NCI-H128 (cell line): ENCODE results near the gene SLIT1.
"Not testable (repeated sequence)": the region's sequence is repeated elsewhere in the genome, so short reads cannot be mapped to it uniquely, and the experiment has no call there.

Experiments used
- DNase-seq: peaks from one replicate; lab custom pipeline; 2025; ENCODE audit not compliant: unreplicated experiment; lab: John Stamatoyannopoulos, UW

The SLIT1 gene

DNA sequence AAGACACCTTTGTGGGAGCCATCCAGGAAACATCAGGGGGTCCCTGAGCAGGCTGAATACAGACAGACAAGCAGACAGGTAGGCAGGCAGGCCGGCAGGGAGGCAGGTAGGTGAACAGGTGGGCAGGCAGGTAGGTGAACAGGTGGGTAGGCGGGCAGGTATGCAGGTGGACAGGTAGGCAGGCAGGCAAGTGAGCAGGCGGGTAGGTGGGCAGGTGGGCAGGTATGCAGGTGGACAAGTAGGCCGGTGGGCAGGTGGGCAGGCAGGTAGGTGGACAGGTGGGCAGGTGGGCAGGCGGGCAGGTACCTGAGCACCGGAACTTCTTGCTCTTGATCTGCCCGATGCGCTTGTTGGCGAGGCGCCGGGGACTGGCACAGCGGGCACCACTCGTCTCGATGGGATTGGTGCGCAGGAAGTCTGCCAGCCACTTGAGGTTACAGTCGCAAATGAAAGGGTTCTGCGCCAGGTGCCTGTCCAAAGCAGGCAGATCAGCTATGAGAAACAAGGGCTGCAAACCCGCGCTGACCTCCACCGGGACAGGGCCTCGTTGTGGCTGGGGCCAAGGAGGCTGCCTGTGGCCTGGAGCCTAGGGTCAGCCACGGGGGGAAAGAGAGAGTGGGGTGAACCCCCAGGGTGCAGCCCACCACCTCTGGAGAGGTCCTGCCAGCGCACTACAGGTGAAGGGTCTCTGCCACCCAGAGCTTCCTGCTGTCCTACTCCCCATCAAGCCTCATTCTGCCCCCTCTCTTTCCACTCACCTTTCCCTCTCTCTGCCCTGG, 136.9 kb downstream of the SLIT1 start:
- DNase-seq = peak; percentile 6

DNA sequence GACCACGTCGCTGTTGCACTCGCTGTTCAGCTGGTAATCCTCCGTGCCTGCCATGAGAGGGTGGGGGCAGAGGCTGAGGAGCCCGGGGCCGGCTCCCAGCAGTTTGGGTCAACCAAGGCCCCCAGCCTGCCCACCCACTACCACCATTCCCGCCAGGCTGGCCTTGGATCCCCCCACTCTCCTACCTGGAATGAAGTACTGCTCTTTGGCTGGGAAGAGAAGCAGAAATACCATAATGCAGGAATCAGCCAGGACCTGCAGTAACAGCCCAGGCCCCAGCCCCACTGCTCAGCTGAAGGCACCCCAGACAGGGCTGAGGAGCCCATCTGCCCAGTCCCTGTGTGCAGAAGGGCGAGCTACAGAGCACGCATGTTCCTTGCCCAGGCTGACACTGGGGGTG, 138.0 kb downstream of the SLIT1 start:
- DNase-seq = no peak

DNA sequence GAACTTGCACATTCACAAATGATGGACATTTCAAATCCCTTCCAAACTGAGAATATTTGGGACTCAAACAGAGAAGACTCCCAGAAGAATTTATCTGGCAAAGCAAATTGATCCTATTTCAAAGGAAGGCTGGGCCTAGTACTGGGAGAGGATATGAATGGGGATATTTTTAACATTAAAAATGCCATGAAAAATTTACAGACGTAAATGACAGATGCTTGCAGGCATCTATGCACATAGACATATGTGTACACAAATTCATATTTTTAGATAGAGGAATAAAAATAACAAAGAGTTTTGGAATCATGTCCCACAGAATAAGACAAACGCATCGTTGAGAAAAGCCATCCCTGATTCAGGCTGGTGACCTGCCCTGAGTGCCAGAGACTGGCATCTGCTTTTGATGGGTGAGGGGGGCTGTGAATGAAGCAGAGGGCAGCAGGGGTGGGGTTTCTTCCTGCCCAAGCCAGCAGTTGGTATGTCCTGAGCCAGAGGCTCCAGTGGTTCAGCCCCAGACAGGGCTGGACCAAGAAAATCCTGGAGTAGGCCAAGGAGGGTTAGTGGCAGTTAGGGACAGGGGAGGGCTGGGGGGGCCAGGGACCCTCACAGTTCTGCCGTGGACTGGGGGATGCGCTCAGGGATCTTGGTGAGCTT, 138.5 kb downstream of the SLIT1 start:
- DNase-seq = no peak

DNA sequence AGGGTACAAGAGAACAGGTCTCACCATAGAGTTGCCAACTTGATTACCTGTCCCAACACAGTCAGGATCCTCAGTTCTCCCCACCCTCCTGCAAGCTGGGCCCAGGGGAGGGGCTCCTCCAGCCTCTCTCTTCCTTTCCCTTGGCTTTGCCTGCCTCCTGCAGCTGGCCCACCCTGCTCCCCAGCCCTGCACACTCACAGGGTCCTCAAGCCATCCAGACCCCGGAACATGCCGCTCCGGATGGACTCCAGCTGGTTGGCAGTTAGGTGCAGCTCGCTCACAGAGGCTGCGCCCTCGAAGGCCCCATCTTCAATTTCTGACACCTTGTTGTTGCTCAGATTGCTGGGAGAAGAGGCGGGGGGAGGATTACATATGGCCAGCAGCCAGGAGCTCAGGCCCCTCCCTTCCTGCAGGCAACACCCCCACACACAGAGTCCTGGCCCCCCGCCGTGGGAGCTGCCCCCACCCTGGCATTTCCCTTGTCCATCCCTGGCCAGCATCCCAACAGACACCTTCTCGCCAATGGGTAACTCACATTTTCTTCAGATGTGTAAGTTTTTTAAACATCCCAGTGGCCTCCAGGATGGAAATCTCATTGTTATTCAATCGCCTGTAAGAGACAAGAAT, 139.2 kb downstream of the SLIT1 start:
- no peak for DNase-seq

DNA sequence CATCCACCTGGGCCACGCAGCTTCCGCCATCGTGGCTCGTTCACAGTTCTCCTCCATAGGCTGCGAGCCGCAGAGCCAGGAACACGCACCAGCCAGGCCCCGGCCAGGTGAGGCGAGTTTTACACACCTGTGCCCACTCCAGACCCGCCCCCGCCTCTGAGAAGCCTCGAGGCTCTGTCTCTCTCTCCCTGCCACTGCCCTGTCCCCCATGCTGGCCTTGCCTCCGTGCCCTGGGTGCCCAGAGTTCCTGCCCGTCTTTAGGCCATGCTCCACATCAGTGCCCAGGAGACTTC, 142.2 kb downstream of the SLIT1 start:
- DNase-seq = no peak

DNA sequence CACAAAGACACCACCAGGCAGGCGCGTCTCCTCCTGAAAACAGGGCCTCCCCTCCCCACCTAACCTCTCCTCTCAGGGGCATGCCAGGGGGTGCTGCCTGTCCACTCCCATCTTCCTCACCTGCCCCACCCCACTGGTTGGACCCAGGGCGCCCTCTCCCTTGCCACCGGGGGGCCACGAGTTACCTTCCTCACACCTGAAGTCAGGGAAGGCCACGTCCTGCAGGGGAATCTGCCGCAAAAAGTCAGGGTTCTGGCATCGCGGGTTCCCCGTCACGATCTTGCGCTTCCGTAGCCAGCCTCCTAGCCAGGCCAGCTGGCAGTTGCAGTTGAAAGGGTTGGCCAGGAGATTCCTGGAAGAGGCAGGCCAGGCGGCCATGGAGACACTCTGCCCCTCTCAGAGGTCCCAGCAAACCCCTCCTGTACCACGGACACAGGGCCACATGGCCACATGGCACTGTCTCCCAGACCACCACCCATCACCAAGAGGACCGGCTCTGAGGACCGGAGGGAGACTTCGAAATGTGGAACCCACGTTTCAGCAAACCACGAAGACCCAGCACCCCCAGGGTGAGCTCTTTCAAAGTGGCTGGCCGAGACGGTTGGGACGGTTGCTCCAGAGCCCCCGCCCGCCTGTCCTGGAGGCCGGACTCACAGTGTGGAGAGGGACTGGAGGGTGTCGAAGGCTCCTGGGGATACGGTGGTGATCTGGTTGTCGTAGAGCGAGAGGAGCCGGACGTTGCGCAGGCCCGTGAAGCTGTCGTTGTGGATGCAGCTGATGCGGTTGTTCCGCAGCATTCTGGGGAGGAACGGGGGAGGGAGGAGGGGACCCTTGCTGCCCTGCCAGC, 142.8 kb downstream of the SLIT1 start:
- no peak for DNase-seq

DNA sequence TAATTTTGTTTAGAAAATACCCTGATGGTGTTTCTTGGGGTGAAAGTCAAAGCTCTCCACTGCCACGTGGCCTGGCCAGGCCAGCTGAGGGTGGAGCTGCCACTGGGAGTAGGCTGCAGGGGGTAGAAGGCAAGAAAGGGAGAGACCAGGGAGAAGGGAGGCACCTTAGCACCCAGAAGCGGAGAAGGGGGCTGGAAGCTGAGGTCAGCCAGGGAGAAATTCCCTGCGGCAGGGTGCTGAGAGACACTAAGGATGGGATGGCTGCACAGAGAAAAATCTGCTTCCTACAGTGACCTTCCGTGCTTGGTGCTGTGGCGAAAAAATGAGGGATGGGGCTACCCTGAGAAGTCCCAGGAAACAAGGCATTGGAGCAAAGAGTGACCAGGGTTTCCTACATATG, 143.7 kb downstream of the SLIT1 start:
- DNase-seq = no peak

DNA sequence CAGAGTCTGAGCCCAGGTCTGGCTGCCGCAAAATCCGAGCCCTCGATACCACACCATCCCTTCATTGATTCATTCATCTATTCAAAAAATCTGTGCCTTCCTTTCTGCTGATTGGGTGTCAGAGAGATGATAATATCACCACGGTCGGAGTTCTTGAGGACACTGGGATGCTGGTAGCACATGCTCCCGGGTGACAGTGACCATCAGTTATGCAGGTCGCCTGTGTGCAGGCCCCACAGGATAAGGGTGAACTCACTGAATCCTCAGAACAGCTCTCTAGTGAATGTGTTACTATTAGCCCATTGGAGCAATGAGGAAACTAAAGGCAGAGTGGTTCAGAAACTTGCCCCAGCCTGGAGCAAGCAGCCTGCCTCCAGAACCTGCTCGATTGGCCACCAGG, 145.1 kb downstream of the SLIT1 start:
- DNase-seq = no peak

DNA sequence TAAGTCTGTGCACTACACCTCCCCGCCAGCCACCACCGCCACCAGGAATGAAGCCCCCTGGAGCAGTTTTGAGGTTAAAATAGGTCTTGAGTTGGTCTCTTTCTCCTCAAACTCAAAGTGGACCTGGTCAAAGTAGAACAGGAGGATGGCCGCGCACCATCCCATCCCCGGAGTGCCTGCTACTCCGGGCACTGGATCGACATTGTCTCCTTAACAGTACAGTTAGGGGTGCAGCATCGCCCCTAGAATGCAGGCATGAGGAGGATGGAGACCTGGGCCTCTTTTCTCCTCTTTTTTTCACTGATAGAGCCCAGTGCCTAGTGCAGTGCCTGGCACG, 145.5 kb downstream of the SLIT1 start:
- DNase-seq = no peak

DNA sequence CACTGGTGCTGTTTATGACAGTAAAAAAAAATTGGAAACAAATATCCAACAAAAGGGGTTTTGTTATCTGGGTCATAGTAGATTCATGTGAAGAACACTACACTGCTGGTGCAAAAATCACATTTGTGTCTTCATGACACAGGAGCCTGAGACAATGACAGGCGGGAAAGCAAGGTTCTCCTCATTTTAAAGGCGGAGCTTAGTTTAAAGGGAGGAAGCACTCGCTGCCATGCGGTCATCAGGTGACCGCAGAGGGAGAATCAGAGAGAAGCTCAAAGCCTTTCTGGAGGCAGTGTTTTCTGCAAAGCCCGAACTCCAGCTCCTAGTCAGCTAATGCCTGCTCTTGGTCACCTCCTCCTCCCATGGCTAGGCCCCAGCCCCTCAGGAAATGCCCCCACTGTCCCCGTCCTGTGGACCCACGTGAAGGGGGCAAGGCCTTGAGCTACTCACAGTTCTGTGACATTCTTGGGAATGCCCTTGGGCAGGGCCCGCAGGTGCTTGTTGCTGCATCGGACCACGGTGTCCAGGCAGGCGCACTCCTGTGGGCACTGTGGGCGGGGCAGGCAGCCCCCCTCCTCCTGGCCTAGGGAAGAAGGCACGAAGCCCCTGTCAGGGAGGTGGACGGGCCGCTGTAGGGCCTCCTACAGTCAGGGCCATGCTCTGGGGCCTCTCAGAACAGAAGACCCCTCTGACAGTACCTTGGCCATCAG, 146.1 kb downstream of the SLIT1 start:
- DNase-seq = no peak

DNA sequence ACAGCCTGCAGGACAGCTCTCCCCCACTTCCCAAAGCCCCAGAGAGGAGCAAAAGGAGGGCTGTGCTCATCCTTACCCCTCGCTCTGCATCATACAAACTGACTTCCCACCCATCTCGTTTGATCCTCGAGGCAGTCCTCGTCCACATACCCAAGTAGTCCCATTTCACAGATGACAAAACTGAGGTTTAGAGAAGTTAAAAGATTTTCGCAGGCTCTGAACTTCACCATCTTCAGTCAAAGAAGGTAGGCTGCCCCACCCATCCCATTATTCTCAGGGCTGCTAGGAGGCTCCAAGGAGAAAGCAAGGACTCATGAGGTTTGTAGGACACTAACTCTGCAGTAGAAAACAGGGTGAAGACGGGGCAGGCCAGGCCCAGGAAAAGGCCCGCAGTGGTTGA, 147.1 kb downstream of the SLIT1 start:
- no peak for DNase-seq

DNA sequence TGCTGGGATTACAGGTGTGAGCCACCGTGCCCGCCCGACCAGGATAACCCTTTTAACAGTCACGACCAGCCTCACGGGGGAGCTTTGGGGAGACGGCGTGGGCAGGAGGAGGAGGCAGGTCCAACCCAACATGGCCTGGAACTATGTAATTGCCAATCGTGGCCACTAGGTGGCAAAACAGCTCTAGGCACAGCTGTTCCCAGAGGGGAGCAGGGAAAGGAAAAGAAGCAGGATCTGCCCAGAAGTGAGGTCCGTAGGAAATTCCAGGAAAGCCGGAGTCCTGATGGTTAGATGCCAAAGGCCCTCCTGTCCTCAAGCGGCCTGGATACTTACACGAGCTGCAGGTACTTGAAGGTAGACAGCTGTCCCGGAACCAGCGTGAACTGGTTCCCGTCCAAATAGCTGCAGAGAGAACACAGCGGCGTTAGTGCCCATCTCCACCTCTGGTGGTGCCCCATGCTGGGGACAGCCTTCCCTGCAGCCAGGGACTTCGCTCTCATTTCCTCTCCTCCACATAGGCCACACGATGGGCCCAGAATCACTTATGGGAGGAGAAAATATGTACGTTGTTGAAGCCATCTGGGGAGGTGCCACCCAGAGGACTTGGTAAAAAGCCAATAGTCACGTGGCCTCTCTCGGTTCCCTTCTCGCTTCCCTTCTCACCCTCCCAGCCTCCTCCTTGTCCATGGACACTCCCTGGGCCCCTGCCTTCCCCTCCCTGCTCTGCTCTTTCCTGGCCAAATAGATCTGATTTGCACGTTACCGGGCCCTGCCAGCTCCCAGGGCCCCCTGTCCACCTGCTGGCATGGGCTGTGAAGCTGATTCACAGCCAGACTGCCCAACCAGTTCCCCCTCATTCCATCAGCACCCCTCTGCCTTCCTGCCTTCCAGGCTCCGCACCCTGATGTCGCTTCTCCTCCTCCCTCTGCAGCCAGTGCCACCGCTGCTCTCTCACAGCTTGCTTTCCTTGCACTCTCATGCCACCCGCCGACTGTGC, 148.1 kb downstream of the SLIT1 start:
- DNase-seq = peak; percentile 14

DNA sequence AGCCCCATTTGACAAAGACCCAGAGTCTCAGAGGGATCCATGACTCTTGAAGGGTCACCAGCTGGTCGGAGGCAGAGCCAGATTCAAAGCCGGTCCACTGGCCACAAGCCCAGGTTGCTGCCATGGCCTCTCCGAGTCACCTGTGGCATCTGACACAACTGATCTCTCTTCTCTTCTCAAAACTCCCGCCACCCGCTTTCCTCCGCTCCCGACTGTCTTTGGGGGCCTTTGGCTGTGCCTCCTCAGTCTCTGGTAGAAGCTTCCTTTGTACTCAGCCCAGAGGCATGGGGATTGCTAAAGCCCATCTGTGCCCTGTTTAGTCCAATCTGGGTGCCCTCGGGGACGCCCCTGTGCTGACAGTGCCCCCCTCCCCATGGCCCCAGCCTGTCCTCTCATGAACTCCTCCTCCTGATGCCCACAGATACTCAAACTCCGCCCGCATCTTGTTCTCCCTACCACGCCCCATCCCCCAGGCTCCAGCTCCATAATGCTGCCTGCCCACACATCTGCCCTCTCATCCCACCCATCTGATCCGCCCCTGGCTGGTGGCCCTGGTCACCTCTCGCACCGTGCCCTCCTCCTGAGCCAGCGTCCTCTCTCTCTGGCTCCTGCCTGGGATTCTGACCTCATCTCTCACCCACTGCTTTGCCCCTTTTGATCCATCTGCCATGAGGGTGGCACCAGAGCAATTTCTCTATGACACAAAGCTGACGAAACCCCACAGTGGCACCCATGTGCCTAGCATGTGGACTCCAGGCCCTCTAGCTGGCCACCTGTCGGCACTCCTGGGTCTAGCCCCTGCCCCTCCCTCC, 150.6 kb downstream of the SLIT1 start:
- no peak for DNase-seq

DNA sequence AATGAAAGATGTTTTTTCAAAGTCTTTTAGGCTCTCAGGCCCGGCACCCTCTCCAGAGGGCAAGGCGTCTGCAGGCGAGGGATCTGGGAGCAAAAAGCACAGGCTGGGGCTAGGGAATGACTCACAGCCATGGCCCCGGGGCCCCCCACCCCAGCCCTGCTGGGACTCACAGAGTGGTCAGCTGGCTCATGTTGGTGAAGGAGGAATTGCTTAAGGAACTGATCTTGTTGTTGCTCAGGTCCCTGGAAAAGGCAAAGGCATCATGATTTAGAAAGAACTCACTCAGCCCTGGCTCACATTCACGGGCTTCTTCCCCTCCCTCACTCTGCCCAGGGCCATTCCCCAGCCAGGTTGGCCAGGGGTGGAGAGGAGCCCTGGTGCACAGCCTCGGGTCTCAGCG, 151.5 kb downstream of the SLIT1 start:
- DNase-seq = no peak

DNA sequence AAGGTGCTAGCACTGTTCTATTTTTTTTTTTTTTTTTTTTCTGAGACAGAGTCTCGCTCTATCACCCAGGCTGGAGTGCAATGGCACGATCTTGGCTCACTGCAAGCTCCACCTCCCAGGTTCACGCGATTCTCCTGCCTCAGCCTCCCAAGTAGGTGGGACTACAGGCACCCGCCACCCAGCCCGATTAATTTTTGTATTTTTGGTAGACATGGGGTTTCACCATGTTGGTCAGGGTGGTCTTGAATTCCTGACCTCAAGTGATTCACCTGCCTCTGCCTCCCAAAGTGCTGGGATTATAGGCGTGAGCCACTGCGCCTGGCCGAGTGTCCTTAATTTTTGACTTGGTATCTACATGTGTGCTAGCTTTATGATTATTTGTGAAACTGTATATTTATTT, 151.9 kb downstream of the SLIT1 start:
- not testable (repeated sequence) for DNase-seq

DNA sequence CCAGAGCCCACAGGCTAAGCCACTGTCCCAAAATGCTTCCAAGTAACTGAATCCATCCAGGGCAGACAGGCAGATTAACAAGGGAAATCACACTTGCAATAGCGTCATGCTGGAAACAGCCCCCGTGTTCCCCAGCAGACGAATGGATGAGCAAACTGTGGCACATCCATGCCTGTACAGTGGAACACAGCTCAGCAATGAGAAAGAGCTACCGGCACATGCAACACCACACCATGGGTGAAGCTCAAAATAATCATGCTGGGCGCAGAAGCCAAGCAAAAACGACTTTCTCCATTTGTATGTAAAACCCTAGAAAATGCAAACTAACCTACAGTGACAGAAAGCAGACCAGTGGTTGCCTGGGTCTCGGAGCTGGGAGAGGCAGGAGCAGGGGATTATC, 153.1 kb downstream of the SLIT1 start:
- DNase-seq = no peak

DNA sequence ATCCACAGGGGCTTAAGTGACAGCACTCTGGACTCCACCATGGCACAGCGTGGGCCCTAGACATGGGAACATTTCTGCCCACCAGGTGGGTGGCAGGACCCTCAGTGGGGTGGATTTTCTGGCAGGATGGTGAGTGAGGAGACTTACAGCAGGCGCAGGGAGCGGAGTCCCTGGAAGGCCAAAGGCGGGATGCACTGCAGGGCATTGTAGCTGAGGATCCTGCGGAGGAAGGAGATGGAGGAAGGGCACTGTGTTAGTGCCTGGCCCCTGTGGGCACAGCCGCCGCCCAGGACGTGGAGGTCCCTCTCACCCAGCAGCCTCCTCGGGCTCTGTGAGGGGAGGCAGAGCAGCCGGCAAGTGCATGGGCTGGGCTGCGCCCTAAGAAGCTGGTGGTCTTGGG, 154.3 kb downstream of the SLIT1 start:
- no peak for DNase-seq

DNA sequence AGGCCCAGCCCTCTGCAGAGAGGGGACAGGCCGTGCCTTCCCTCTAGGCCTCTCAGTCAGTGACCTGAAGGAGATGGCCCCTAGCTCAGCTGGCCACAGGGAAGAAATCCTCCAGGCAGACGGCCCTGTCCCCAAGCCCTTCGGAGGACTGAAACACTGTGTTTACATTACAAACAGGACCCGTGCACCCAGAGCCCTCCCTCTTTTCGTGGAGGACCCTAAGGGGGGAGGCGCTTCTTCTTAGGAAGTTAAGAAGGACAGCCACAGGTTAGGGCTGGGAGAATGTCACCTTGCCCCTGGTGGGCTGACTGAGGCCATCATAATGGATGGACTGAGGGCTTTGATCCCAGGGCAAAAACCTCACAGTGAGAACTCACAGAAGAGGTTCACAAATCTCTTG, 154.9 kb downstream of the SLIT1 start:
- no peak for DNase-seq

DNA sequence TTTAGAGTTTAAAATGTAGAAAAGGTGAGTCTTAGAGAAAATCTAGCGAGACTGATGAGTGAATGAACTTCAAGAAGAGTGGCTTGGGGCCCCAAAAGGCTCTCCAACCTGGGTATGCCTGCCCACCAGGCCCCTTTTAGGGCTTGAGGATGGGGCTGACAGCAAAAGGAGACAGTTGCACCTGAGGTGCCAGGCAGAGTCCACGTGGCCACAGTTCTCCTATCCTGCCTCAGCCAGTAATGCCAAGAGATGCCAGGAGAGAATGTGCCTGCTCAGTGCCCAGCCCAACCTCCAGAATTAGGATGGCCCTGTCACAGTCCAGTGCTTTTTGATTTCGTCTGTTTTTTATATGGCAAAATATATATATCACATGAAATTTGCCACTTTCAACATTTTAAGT, 156.5 kb downstream of the SLIT1 start:
- DNase-seq = no peak
